Keratinocyte (primary cell): ENCODE results near the gene TNS3. TPM values are rescaled to one million over a fixed set of nuclear protein-coding genes. Genes with fewer than 3 reads are reported as not detected.

Source experiments
- DNase-seq: peaks from one replicate; pipeline ENCODE4 v3.0.0-alpha.2; 2011; ENCODE audit warnings: low read depth, missing footprints, low spot score
- FAIRE-seq: peaks from 2 replicates; lab custom pipeline; 2011; peaks lifted over from hg19 to GRCh38; lab: Jason Lieb, UNC
- H2AFZ ChIP-seq: 2 replicates; pipeline ENCODE4 v1.6.0; 2012; ENCODE audit warnings: low read length, control low read depth, inconsistent platforms; ENCODE audit not compliant: control insufficient read depth
- H3K27ac ChIP-seq: 2 replicates; pipeline ENCODE4 v1.5.1; 2011; ENCODE audit warnings: low read length; ENCODE audit not compliant: control insufficient read depth, insufficient read depth
- H3K27me3 ChIP-seq: 3 replicates; pipeline ENCODE4 v1.6.0; 2011; ENCODE audit warnings: low read length; ENCODE audit not compliant: control insufficient read depth, insufficient read depth; ENCODE audit errors: extremely low read depth
- H3K36me3 ChIP-seq, 2 experiments: 2 replicates in 1 of 2; 3 replicates in 1 of 2; pipeline ENCODE4 v1.5.1; 2011; ENCODE audit warnings: low read length in 2 of 2, mild to moderate bottlenecking in 1 of 2; ENCODE audit not compliant: control insufficient read depth in 2 of 2, insufficient read depth in 2 of 2; ENCODE audit errors: extremely low read depth in 1 of 2
- H3K4me1 ChIP-seq: 3 replicates; pipeline ENCODE4 v1.5.1; 2011; ENCODE audit warnings: low read length; ENCODE audit not compliant: control insufficient read depth, insufficient read depth; ENCODE audit errors: extremely low read depth
- H3K4me2 ChIP-seq: 3 replicates; pipeline ENCODE4 v1.6.0; 2011; ENCODE audit warnings: low read depth, low read length; ENCODE audit not compliant: control insufficient read depth, insufficient read depth; ENCODE audit errors: extremely low read depth
- H3K4me3 ChIP-seq, 3 experiments: fragments of 200-600 bp in 1 of 3; sonication (generic) in 1 of 3; 2 replicates in 2 of 3; 3 replicates in 1 of 3; pipeline ENCODE4 v1.5.1; 2011 to 2016; ENCODE audit warnings: low read length in 3 of 3, mild to moderate bottlenecking in 3 of 3, control low read depth in 2 of 3, inconsistent platforms in 1 of 3, low read depth in 1 of 3, mixed read lengths in 1 of 3, mixed run types in 1 of 3, moderate library complexity in 1 of 3; ENCODE audit not compliant: control insufficient read depth in 2 of 3, insufficient read depth in 2 of 3; ENCODE audit errors: extremely low read depth in 1 of 3
- H3K79me2 ChIP-seq: 2 replicates; pipeline ENCODE4 v1.6.0; 2012; ENCODE audit warnings: low read length; ENCODE audit not compliant: control insufficient read depth, insufficient read depth
- H3K9ac ChIP-seq: 3 replicates; pipeline ENCODE4 v1.6.0; 2011; ENCODE audit warnings: low read length; ENCODE audit not compliant: control insufficient read depth, insufficient read depth; ENCODE audit errors: extremely low read depth
- H3K9me1 ChIP-seq: 3 replicates; pipeline ENCODE4 v1.6.0; 2011; ENCODE audit warnings: low read length; ENCODE audit not compliant: control insufficient read depth, insufficient read depth; ENCODE audit errors: extremely low read depth
- H3K9me3 ChIP-seq: 2 replicates; pipeline ENCODE4 v1.5.1; 2012; ENCODE audit warnings: low read depth, low read length; ENCODE audit not compliant: control insufficient read depth
- H4K20me1 ChIP-seq: 3 replicates; pipeline ENCODE4 v1.6.0; 2011; ENCODE audit warnings: low read length; ENCODE audit not compliant: control insufficient read depth, insufficient read depth; ENCODE audit errors: extremely low read depth
- CTCF ChIP-seq, 3 experiments: IDR thresholded peaks in 1 of 3; conservative IDR thresholded peaks in 1 of 3; optimal IDR thresholded peaks in 1 of 3; 2 replicates in 2 of 3; 3 replicates in 1 of 3; pipeline versions ENCODE3 to v1.5.1; 2011; ENCODE audit warnings: low read length in 3 of 3, mild to moderate bottlenecking in 3 of 3, moderate library complexity in 2 of 3, control low read depth in 1 of 3, inconsistent platforms in 1 of 3; ENCODE audit not compliant: insufficient read depth in 2 of 3; ENCODE audit errors: extremely low read depth in 1 of 3
- EZH2 ChIP-seq: IDR thresholded peaks from one replicate; pipeline ENCODE4 v1.6.1; 2012; ENCODE audit warnings: inconsistent platforms, mild to moderate bottlenecking, low read length, moderate library complexity
- dilution Hi-C: fragments of 300-500 bp; cut with MboI; formaldehyde crosslinking; loops from one replicate; pipeline ENCODE4 v1.7.0; 2020; ENCODE audit warnings: low sequenced_read_pairs; ENCODE audit not compliant: extremely low pct_ligation_motif_present
- polyA plus RNA-seq, 5 experiments: library from polyadenylated mRNA; depleted of rRNA in 3 of 5; stranded (reverse) in 3 of 5; stranded (forward) in 1 of 5; unstranded in 1 of 5; fragments of >200 nt; gene quantifications; 1 replicate in 1 of 5; 2 replicates in 3 of 5; 3 replicates in 1 of 5; pipeline versions ENCODE4 v1.2.1 to v1.2.3, GENCODE V29; 2011 to 2012; ENCODE audit warnings: missing spikeins in 2 of 5, low read depth in 1 of 5, low replicate concordance in 1 of 5

The TNS3 gene
- polyA plus RNA-seq, 1 donor (not counting 4 experiments of a cell fraction or from before 2014, with no cell fraction given) = 3.9 TPM

- Histone ChIP-seq H2AFZ (no peak overlapping the region), H3K4me2 (no peak overlapping the region), H3K36me3 (no peaks in the 10 kb centered on the region), H3K4me3 (no peak overlapping the region), H3K27me3 (no peaks in the 10 kb centered on the region), H3K9me3 (no peaks in the 10 kb centered on the region), H3K9me1 (no peaks in the 10 kb centered on the region), H3K4me1 (peaks cover 11% of the 10 kb centered on the region), H4K20me1 (no peaks in the 10 kb centered on the region), H3K9ac (no peak overlapping the region), H3K27ac (no peak overlapping the region), H3K79me2 (no peaks in the 10 kb centered on the region)
- FAIRE-seq (no peak), DNase-seq (no peak)
- dilution Hi-C loops = no loop called here
- TF ChIP-seq EZH2 (no peak), CTCF (optimal IDR thresholded peaks at IDR 0.05 in 1 of 3, IDR thresholded peaks at IDR 0.05 in 1 of 3, conservative IDR thresholded peaks at IDR 0.05 in 1 of 3; ENCODE audit: extremely low read depth in 1 of 3, insufficient read depth in 2 of 3, low read length in 3 of 3) (no peak)
Measured at GRCh38 chr7:47452715-47453092, 129.2 kb downstream of the TNS3 start.

- Histone ChIP-seq H3K27me3 (no peaks in the 10 kb centered on the region), H3K4me3 (no peak overlapping the region), H3K9ac (no peak overlapping the region), H3K36me3 (no peaks in the 10 kb centered on the region), H3K9me1 (no peaks in the 10 kb centered on the region), H3K27ac (no peak overlapping the region), H3K4me2 (no peak overlapping the region), H2AFZ (no peak overlapping the region), H3K4me1 (peaks cover 11% of the 10 kb centered on the region), H4K20me1 (no peaks in the 10 kb centered on the region), H3K9me3 (no peaks in the 10 kb centered on the region), H3K79me2 (no peaks in the 10 kb centered on the region)
- TF ChIP-seq EZH2 = no peak
- dilution Hi-C loops = no loop called here
- FAIRE-seq (no peak), DNase-seq (no peak)
Measured at GRCh38 chr7:47452295-47452694, 129.6 kb downstream of the TNS3 start.

- Histone ChIP-seq H3K27me3 (no peaks in the 10 kb centered on the region), H3K9me1 (no peaks in the 10 kb centered on the region), H3K4me1 (peaks cover 11% of the 10 kb centered on the region), H3K79me2 (no peaks in the 10 kb centered on the region), H3K4me2 (no peak overlapping the region), H3K27ac (no peak overlapping the region), H2AFZ (no peak overlapping the region), H4K20me1 (no peaks in the 10 kb centered on the region), H3K9ac (no peak overlapping the region), H3K9me3 (no peaks in the 10 kb centered on the region), H3K4me3 (no peak overlapping the region), H3K36me3 (no peaks in the 10 kb centered on the region)
- FAIRE-seq (no peak), DNase-seq (no peak)
- no peak for TF ChIP-seq EZH2
- TF ChIP-seq CTCF (optimal IDR thresholded peaks at IDR 0.05 in 1 of 3, IDR thresholded peaks at IDR 0.05 in 1 of 3, conservative IDR thresholded peaks at IDR 0.05 in 1 of 3; ENCODE audit: extremely low read depth in 1 of 3, insufficient read depth in 2 of 3, low read length in 3 of 3) = no peak
- dilution Hi-C loops = no loop called here
Measured at GRCh38 chr7:47451851-47452205, 130.1 kb downstream of the TNS3 start.
